Fibroblast of pulmonary artery (primary cell): Measurements from ENCODE around the gene RNF32.

Source experiments
- DNase-seq: peaks from one replicate; pipeline ENCODE4 v3.0.0-alpha.2; 2010; ENCODE audit warnings: low read depth
- H3K4me3 ChIP-seq: replicated peaks from 2 replicates; pipeline ENCODE4 v1.5.1; 2011; ENCODE audit warnings: low read depth, mild to moderate bottlenecking, control low read depth, low read length, moderate library complexity
- TF ChIP-seq, protein P1 (sequence below): IDR thresholded peaks from 2 replicates; pipeline ENCODE4 v1.5.1; 2011; ENCODE audit warnings: mild to moderate bottlenecking, control low read depth, low read length, inconsistent platforms; ENCODE audit errors: missing control alignments

Gene RNF32

DNA sequence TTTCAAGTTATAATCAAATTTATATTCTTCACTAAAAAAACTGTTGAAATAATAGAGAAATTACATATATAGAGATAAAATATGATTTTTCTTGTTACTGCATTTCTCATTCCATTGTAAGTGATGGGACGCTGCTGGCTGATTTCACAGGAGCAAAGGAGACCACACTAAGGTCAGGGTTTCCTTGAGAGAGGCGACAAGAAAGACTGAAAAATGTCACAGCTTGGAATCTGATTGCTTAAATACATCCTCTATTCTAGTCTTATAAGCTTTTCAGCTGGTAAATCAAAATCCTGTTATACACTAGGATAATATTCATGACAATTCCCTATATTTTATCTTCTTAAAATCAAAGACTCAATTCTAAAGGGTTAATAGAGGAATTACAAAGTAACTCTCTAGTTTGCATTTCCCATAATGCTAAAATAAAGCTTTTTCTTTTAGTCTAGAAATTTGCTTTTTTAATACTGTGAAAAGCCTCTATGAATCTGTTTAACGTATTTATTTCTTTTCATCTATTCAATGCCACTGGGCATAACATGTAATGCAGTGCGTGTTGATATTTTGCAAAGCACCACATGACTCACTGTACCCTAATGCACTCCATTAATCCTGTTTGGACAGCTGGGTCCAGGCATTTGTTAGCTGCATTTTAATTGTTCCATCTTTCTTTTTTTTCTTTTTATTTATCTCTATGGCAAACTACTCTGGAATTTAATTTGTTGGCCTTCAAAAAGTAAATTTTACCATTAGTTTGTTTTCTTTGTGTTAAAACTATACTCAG lies 81.7 kb downstream of the RNF32 start:
- DNase-seq: no peak
- TF ChIP-seq, protein P1, sequence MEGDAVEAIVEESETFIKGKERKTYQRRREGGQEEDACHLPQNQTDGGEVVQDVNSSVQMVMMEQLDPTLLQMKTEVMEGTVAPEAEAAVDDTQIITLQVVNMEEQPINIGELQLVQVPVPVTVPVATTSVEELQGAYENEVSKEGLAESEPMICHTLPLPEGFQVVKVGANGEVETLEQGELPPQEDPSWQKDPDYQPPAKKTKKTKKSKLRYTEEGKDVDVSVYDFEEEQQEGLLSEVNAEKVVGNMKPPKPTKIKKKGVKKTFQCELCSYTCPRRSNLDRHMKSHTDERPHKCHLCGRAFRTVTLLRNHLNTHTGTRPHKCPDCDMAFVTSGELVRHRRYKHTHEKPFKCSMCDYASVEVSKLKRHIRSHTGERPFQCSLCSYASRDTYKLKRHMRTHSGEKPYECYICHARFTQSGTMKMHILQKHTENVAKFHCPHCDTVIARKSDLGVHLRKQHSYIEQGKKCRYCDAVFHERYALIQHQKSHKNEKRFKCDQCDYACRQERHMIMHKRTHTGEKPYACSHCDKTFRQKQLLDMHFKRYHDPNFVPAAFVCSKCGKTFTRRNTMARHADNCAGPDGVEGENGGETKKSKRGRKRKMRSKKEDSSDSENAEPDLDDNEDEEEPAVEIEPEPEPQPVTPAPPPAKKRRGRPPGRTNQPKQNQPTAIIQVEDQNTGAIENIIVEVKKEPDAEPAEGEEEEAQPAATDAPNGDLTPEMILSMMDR: no peak

DNA sequence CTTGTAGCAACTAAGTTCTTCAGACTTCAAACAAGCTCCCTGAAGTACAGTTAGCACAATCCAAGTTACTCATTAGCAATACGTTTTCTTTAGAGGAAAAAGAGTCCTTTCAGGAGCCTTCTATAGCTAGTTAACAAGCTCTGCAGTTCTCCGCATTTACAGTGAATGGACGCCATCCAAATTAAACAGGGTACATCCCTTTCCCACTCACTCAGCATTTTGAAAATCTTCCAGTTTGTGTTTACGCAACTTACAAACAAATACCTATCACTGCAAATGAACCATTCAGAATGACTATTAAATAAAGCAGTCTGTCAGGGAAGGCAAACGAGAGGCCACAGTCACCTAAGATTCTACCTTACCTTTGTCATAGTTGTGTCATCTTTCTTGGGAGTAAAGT lies 84.5 kb downstream of the RNF32 start:
- TF ChIP-seq, protein P1: no peak
- peak; percentile 72 for DNase-seq
- H3K4me3 ChIP-seq: no peak overlapping the region

More for the DNA sequence above, 81.7 kb downstream of the RNF32 start:
- no peak overlapping the region for H3K4me3 ChIP-seq

DNA sequence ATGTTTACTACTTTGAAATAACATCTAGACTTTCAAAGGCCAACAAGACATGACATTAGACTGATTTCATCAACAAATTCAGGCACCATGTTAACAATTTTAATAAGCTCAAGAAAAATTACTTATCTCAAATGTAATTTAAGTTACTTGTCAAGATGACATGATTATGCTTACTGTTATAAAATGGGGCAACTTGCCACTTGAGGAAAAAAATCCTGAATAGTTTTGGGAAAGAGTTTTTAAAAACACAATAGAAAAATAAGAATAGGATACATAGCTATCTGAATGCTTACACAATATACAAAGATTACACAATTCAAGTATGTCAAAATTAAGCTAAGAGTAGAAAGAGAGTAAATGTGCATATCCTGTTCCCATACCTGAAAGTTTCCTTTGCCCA lies 85.4 kb downstream of the RNF32 start:
- no peak overlapping the region for H3K4me3 ChIP-seq
- peak; percentile 66 for DNase-seq
- TF ChIP-seq, protein P1: no peak
